ENCODE data around the gene MAN2B1. TPM values are rescaled to one million over a fixed set of nuclear protein-coding genes. Genes with fewer than 3 reads are reported as not detected.
"Not testable (repeated sequence)": the region's sequence is repeated elsewhere in the genome, so short reads cannot be mapped to it uniquely, and the experiment has no call there.

MAN2B1 gene
- polyA plus RNA-seq (ENCODE audit: insufficient read length) = 35.6 TPM

DNA sequence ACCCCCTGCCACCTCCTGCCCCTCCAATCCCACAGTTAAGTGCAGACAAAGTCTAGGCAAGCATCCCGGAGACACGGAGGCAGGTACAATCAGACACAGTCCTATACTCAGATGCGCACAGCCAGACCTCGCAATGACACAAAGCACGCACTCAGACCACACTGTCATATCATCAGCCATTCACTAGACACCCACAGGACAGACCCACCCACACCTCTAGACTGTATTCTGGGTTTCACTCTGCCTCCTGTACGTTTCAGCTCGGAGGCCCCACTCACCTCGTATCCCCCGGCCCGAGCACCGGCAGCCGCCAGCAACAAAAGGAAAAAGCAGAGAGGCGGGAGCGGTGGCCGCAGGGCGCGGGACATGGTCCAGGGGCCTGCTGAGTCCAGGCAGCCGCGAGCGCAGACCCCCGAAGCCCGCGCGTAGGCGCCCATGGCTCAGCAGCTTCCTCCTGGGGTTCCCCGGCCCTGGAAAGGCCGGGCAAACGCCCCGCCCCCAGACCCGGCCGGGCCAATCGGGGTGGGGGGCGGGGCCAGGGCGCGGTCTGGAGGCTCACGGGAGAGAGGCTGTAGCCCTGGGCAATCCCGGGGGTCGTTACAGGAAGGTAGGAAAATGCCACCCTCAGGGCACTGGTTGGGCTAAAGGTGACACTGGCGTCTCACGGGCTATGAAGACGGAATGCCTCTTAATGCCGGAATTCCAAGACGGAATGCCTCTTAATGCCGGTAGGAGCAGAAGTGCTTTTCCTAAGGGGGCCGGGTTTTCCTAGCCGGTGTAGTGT is at the start of gene MAN2B1, which contains the start of gene WDR83:
MAN2B1 (minus strand) TSS at position 478 of the 784 bp plus-strand sequence; CDS start at position 437, 41 bp downstream.
WDR83 (plus strand) TSS at position 543 of the 784 bp plus-strand sequence. CDS start 2,984 bp downstream, outside the sequence.
- DNase-seq = peak; percentile 81

DNA sequence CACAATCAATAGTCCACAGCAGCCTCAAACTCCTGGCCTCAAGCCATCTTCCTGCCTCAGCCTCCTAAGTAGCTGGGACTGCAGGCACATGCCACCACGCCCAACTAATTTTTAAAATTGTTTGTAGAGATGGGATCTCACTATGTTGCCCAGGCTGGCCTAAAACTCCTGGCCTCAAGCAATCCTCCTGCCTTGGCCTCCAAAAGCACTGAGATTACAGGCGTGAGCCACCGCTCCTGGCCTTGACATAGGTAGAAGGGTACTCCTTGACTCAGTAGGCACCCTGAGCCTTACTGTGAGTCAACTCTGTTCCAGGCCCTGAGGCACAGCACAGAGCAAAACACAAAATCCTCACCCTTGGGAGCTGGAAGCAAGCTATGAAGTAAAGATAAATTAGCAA is 49.4 kb upstream of the MAN2B1 start:
- no peak for DNase-seq

DNA sequence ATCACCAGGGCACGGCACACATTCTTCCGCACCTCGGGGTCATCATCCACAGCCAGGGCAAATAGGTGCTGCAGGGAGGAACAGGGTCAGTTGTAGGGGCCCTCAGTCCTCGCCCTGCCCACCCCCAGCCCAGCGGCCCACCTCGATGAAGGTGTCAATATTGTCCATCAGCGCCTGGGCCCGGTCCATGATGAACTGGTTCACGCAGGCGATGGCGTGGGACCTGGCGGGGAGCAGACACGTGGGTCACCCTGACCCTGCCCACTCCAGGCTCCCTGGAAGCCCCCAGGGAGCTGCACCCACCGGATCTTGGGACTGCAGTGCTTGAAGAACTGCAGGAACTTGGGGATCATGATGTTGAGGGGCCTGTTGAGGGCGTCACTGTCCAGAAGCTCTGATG is 48.6 kb upstream of the MAN2B1 start:
- DNase-seq = no peak

DNA sequence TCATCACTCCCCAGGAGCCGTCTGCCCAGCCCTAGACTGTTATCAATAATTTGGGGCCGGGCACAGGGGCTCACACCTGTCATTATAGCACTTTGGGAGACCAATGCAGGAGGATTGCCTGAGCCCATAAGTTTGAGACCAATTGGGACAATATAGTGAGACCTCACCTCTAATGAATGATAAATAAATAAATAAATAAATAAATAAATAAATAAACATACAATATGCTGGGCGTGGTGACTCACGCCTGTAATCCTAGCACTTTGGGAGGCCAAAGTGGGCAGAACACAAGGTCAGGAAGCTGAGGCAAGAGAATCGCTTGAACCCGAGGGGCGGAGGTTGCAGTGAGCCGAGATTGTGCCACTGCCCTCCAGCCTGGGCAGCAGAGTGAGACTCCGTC is 46.8 kb upstream of the MAN2B1 start:
- DNase-seq = not testable (repeated sequence)

DNA sequence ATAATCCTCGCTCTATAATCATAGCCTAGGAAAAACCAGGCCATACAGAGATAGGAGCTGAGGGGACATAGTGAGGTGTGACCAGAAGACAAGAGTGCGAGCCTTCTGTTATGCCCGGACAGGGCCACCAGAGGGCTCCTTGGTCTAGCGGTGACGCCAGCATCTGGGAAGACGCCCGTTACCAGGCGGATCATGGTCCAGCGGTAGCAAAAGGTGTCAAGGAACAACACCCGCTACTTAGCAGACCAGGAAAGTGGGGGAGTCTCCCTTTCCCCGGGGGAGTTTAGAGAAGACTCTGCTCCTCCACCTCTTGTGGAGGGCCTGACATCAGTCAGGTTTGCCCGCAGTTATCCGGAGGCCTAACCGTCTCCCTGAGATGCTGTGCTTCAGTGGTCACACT is 45.5 kb upstream of the MAN2B1 start:
- DNase-seq = not testable (repeated sequence)

DNA sequence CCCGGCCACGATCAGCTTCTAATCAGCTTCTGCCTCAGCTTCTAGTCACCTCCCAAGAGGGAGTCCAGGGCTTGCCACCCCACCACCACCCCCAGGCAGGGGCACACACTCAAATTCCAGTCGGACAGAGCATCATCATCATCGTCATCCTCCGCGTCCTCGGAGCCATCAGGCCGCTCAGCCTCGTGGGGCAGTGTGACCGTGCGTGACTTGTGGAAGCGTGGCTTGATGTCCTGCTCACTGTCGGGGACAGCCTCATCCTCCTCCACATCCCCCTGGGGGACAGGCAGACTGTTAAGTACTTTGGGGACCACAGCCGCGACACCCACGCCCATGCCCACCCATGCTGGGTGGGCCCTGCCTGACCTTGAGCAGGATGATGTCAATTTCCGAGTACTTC is 44.6 kb upstream of the MAN2B1 start:
- DNase-seq = no peak

DNA sequence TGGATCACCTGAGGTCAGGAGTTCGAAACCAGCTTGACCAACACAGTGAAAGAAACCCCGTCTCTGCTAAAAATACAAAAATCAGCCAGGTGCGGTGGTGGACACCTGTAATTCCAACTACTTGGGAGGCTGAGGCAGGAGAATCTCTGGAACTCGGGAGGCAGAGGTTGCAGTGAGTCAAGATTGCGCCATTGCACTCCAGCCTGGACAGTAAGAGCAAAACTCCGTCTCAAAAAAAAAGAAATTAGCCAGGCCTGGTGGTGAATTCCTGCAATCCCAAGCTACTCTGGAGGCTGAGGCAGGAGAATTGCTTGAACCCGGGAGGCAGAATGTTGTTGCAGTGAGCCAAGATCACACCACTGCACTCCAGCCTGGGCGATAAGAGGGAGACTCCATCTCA is 42.1 kb upstream of the MAN2B1 start:
- no peak for DNase-seq

DNA sequence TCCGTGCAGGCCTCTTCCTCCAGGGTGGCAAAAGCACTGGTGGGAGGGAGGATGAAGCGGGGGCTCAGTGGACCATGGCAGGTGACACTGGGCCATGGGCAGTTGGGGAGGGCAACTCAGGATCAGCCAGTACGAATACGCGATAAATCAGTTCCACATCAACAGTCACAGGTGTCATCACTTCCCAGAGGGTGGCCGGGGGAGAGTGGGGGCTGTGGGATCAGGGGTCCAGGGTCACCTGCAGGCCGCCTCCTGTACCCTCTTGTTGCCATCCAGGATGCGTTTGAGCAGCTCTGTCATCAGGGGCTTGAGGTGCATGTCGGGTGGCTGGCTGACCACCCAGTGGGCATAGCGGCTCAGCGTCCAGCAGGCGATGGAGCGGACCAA is 39.8 kb upstream of the MAN2B1 start:
- DNase-seq = no peak

DNA sequence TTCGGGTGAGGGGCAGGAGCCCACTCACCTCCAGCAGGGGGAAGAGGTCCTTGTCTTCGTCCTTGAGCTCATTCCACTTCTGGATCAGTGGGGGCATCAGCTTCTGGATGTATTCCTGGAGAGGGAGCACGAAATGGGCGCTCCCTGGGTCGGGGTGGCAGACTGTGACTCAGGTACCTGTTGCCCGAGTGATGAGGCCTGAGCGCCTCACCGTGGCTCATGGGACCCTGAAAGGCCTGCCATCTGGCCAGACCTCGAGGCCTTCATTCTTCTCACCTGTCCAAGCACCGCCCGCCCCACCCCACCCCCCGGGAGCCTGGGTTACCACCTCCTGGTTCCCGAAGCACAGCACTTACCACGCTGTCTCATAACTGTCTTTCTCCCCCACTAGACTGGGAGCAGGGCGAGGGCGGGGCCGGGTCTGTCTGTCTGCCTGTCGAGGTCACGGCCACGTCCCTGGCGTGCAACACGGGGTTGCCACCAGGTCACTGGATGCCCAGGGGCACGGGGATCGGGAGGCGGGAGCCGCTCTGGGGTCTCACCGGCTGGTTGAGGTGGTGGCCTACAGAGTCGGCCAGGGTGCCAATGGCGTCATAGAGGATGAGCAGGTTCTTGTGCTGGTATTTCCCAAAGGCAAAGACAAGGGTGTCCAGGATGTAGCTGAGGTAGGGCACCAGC is 39.3 kb upstream of the MAN2B1 start:
- no peak for DNase-seq

DNA sequence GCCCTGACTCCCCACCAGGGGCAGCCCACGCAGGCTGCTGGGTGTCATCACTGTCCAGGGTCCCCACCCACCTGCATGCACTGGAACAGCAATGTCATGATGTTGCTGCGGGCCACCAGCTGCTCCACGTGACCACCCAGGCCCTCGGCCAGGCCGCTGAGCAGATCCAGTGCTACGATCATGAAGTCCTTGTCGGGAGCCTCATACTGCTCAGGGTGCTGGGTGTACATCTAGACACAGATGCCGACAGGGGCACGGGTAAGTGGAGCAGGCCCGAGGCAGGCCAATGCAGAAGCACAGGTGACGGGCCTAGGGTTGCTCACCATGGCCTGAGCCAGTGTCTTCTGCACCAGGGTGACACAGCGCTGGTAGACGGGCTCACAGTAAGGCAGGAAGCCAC is 38.6 kb upstream of the MAN2B1 start:
- no peak for DNase-seq

DNA sequence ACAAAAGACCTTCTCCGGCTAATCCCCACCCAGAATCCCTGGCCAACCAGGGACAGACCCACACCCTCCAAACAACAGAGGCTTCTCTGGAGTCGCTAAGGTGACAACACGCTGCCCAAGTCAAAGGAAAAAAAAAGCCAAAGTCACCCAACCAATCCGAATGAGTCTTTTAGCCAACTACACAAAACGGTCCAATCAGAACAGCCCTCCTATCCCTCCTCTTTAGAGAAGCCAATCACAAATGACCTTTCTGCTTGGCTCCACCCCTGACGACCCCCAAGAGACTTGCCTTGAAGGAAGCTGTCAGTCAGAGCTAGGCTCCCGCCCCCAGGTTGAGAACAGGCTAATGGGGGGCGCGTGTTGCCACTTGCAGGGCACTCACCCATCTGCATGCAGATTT is 36.5 kb upstream of the MAN2B1 start:
- peak; percentile 40 for DNase-seq

DNA sequence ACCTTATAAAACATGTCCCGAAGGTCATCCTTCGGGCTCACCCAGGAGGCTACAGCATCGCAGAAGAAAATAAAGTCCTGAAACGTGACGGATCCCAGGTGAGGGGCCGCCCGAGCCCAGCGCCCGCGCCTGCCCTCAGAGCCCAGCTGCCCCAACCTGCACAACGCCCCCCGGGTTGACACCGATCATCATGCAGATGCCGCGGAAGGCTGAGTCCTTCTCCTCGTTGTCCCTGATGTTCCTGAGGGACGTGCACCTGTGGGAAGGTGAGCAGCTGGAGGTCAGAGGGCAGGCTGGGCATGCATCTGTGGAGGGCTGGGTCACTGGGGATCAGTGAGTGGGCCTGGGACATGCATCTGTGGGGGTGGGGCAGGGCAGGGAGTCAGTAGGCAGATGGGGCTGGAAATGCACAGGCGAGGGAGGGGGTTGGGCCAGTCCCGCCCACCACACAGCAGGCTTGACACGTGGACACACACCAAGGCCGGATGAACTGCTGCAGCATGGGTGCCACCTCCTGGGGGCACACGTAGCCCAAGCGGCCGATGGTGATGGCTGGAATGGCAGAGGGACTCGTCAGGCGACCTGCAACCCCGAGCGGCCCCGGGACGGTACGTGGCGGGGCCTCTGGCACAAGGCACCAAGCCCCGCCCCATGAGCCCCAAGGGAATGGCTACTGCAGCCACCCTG is 35.2 kb upstream of the MAN2B1 start:
- DNase-seq = no peak

DNA sequence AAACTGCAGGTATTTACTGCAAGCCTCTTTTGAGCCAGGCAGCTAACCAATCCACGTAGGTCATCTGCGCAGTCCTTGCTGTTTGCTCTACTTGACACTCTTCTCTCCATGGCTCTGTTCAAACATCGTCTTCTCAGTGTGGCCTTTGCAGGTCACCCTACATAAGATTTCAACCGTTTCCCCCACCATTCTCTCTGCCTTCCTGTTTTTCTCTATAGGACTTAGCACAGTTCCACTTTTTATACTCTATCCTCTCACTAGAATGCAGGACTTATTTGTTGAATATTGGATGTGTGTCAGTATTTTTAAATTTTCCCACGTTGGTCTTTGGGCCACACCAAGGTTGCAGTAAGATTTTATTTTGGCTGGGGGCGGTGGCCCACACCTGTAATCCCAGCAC is 31.6 kb upstream of the MAN2B1 start:
- no peak for DNase-seq

DNA sequence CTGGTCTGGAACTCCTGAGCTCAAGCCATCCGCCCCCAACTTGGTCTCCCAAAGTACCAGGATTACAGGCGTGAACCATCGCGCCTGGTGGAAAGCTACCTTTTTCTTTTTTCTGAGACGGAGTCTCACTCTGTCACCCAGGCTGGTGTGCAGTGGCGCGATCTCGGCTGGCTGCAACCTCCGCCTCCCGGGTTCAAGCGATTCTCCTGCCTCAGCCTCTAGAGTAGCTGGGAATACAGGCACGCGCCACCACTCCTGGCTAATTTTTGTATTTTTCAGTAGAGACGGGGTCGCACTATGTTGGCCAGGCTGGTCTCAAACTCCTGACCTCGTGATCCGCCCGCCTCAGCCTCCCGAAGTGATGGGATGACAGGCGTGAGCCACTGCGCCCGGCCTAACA is 30.9 kb upstream of the MAN2B1 start:
- not testable (repeated sequence) for DNase-seq

DNA sequence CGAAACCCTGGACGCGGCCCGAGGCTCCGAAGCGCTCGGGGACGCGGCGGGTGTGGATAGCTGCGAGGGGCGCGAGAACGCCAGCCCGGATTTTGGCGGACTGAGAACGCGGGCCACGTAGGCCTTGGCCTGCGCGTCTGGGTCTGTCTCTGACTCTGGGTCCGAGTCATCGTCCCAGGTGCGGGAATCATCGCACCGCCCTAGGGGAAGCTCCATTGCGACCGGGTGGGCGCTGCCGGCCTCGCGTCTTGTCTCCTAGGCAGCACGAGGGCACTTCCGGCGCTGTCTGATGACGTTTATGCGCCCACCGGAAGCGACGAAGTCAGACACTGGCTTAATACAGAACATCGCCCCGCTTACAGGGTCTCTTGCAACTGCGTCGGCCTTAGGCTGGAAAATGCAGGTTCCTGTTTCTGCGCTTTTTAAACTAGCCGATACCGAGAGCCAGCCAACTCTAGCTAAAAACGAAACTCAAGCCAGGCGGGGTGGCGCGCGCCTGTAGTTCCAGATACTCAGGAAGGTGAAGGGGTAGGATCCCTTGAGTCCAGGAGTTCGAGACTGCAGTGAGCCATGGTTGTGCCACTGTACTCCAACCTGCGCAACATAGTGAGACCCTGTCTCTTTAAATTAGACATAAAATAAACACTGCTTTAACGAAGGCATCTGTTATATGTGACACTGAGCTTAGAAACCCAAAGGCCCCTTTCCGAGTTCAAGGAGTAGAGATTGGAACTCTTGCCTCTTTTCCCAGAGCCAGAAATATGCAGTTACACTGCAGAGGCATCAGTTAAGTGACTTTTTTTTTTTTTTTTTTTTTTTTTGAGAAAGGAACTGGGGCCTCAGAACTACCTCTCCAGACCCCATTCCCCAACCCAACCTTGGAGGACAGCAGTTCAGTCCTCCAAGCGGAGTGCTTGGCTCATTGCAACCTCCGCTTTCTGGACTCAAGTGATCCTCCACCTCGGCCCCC is 30.1 kb upstream of the MAN2B1 start, which contains the start of gene FBXW9:
FBXW9 (minus strand) TSS at position 266 of the 970 bp plus-strand sequence; CDS start at position 216, 50 bp downstream.
- DNase-seq = peak; percentile 96

DNA sequence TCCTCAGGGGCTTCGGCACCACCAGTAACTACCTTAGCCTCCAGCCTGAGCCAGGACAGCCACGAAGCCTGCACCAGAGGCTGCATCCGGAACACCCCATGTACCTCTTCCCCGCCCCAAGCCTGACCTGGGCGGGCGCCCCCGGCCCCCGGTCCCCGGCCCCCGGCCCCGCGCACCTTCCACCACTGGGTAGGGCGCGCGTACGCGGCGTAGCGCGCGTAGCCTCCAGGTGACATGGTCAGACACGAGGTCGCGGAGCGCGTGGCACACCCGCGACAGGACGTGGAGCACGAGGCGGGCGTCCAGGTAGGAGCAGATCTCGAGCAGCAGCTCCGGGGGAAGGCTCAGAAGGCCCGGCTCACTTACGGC is 29.4 kb upstream of the MAN2B1 start:
- DNase-seq = no peak

DNA sequence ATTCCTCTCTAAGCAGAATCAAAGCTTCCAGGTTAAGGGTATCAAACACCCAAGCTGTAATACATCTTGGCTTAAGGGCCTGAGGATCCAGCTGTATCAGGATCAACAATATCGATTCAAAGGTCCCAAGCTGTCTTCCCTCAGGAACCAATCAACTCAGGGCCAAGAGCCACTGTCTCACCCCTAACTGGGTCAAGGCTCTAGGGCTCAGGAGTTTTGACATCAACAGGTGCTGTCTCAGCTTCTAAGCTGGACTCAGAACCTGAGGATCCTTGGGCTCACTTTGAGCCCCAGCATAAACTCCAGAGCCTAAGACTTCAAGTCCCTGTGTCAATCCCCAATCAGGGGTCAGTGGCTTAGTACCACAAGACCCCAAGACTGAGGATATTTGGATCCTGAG is 29.0 kb upstream of the MAN2B1 start:
- DNase-seq = no peak

DNA sequence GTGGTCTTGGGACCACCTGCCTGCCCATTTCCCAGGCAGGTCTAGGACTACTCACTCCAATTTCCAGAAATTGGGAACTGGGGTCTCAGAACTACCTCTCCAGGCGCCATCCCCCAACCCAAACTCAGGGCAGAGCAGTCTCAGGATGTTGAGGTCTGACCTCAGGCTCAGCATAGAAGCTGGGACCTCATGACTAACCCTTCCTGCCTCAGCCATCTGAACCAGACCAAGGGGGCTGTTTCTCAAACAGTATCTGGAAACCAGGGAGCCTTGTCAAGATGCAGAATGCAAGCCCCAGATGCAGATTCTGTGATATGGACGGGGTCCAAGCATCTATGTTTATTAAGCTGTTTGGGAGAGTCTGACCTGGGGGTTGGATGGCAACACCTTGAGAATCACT is 28.6 kb upstream of the MAN2B1 start:
- DNase-seq = no peak

DNA sequence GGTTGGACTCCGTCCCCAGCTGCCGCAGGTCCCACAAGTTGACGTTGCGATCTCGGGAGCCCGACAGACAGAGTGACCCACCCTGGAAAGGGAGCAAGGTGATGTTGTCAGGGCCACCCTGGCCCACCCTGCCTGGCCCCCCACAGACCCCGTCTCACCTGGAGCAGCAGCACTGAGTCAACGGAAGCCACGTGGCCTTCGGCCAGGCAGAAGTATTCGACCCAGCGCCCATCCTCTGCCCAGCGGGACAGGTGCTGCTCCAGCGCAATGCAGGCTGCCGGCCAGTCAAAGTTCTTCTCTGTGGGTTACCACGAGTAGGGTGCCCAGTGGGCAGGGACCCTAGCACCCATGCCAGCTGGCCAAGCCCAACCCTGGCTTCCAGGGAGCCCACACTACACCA is 28.1 kb upstream of the MAN2B1 start:
- no peak for DNase-seq

DNA sequence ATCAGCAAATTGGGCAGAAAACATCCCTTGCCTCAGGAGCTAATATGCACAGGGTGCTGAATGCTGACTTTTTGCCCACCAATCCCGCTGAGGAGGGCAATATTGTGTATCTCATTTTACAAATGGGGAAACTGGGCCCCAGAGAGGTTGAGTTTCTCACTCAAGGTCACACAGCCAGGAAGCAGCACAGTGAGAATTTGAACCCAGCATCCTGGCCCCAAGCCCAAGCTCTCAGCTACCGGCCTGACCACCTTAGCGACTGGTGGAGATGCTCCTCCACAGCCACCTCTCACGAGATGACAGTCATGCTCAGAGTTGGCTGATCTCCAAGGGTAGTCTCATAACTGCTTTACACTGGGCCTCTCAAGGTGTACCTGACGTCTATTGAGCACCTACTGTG is 26.4 kb upstream of the MAN2B1 start:
- DNase-seq = no peak

DNA sequence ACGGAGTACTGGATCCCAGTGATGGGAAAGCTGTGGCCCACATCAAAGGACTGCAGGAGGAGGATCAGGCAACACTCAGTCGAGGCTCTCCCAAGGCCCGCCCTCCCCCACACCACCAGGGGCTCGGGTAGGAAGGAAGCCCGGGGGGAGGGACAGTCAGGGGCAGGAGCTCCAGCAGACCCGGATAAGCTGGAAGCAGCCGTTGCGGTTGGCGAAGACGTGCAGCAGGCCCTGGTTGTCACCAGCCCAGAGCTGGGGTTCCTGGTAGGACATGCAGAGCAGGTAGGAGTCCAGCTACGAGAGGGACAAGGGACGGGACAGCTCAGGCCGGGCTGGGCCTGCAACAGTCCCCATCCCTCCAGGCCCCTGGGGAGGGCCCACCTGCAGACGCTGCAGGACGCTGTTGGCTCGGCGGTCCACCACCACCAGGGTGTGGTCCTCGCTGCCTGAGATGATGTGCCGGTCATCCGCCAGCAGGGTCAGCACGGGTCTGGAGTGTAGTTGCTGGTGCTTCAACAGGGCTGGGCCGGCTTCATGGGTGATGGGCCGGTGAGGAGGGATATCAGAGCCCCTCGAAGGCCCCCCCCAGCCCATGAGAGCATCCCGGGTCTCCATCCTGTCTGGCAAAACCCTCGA is 23.2 kb upstream of the MAN2B1 start:
- no peak for DNase-seq

DNA sequence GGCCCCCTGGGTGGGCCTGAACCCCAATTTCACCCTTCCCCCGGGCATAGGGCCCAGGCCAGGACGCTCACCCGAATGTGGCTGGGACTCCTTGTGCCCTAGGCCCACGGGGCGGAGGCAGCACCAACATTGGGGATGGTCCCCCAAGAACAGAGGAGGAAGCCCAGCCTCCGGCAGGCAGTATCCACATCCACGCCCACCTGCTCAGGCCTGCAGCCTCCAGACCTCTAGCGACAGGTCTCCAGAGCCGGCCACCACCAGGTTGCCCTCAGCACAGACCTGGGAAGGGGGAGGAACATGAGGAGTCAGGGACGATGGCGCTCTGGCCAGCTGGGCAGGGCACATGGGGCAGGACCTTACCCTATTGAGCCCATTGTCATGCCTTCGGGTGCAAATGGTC is 22.5 kb upstream of the MAN2B1 start:
- DNase-seq = no peak
